Astrocyte of the hippocampus (primary cell): ENCODE measurements around the gene SLC22A4.

ENCODE experiments used
- DNase-seq: peaks from one replicate; pipeline ENCODE4 v3.0.0; 2011; ENCODE audit warnings: low read depth, low spot score

The SLC22A4 gene

GRCh38 chr5:132275367-132276220, 18.6 kb upstream of the SLC22A4 start:
- DNase-seq, result no peak

- no peak for DNase-seq
Observed at GRCh38 chr5:132277256-132277655, 16.9 kb upstream of the SLC22A4 start.

GRCh38 chr5:132277971-132278853, 16.0 kb upstream of the SLC22A4 start:
- DNase-seq, result no peak

GRCh38 chr5:132279801-132280200, 14.4 kb upstream of the SLC22A4 start:
- no peak for DNase-seq

GRCh38 chr5:132280371-132281240, 13.6 kb upstream of the SLC22A4 start:
- no peak for DNase-seq

GRCh38 chr5:132281856-132282614, 12.2 kb upstream of the SLC22A4 start:
- DNase-seq, result no peak

GRCh38 chr5:132283423-132284043, 10.7 kb upstream of the SLC22A4 start:
- DNase-seq, result peak; percentile 55

GRCh38 chr5:132289097-132289496, 5.1 kb upstream of the SLC22A4 start:
- DNase-seq, result no peak

GRCh38 chr5:132291026-132291425, 3.2 kb upstream of the SLC22A4 start:
- DNase-seq, result no peak

- peak; percentile 93 for DNase-seq
Observed at GRCh38 chr5:132293066-132293991, 865 bp upstream of the SLC22A4 start.

GRCh38 chr5:132294728-132295504, 722 bp downstream of the SLC22A4 start:
- DNase-seq, result peak; percentile 81

GRCh38 chr5:132295505-132296411, 1.6 kb downstream of the SLC22A4 start:
- DNase-seq, result no peak

- no peak for DNase-seq
Observed at GRCh38 chr5:132296412-132297016, 2.3 kb downstream of the SLC22A4 start.

GRCh38 chr5:132297211-132297940, 3.2 kb downstream of the SLC22A4 start:
- DNase-seq, result no peak

GRCh38 chr5:132298298-132299212, 4.4 kb downstream of the SLC22A4 start:
- DNase-seq, result no peak
